NCI-H2227 treated with DMSO at 0.1 percent for 48 hours (cell line): ENCODE measurements around the gene HAND1.

ENCODE experiments used
- DNase-seq: peaks from one replicate; lab custom pipeline; 2025; lab: John Stamatoyannopoulos, UW

Gene HAND1

DNA sequence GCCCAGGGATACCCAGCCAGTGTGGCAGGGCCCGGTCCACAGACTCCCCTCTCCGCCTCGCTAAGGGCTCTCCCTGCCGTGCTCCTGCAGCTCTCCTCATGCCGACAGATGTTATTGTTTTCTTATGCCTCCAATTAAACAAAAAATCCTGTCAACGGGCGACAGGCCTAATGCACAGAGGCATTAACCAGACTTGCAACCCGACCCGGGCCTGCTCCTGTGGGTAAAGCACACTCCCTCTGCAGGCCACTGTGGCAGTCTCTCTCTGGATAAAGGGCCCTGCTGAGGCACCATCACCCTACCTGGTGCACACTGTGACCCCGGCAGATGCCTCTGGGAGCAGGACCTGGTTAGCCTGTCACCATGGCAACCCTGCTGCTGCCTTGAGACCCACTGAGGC, 27.5 kb upstream of the HAND1 start:
- no peak for DNase-seq

GRCh38 chr5:154503698-154504039, 25.6 kb upstream of the HAND1 start:
- DNase-seq, result no peak

- no peak for DNase-seq
Measured at GRCh38 chr5:154502180-154502579, 24.2 kb upstream of the HAND1 start.

DNA sequence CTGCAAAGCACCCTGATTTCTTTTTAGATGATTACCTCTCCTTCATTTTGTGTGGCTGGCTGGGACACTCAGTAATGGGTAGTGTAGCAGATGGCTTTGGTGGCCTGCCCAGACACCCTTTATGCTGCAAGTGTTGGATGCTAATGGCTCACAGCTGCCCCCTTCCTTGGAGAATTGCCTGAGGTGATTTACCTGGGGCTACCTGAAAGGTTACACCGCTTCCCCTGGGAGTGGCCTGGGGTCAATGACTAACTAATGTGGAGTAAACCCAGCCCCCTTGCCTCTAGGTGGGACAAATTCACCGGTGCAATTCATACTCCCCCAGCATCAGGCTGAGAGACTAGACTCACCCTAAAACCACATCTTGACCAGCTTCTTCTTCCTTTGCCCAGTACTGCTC, 23.5 kb upstream of the HAND1 start:
- DNase-seq, result no peak

DNA sequence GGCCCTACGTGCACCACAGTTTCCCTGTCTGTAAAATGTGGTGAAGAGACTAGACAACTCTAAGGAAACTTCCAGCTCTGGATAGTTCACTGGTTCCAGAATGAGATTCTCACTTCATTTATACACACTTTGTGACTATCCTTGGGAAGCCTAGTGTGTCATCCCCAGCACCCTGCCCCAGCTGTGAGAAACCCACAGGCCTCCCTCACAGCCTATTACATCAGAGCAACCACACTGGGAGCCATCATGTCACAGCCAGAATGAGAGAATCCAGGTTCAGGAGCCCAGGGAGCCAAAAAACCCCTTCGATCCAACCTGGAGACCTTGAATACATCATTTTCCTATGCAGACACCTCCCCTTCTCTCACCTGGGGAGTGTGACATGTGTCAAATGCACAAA, 21.0 kb upstream of the HAND1 start:
- DNase-seq, result no peak

- no peak for DNase-seq
Measured at GRCh38 chr5:154498591-154498990, 20.6 kb upstream of the HAND1 start.

DNA sequence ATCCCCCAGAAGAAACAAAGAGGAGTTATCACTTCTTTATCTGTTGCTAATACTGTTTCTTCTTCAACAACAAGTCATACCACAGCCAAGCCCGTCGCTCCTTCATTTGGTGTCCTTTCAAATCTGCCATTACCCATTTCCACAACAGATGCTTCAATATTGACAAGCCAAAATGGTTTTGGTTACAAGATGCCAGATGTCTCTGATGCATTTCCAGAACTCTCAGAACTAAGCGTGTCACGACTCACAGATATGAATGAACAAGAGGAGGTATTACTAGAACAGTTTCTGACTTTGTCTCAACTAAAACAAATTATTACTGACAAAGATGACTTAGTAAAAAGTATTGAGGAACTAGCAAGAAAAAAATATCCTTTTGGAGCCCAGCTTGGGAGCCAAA, 16.0 kb upstream of the HAND1 start:
- DNase-seq, result no peak

DNA sequence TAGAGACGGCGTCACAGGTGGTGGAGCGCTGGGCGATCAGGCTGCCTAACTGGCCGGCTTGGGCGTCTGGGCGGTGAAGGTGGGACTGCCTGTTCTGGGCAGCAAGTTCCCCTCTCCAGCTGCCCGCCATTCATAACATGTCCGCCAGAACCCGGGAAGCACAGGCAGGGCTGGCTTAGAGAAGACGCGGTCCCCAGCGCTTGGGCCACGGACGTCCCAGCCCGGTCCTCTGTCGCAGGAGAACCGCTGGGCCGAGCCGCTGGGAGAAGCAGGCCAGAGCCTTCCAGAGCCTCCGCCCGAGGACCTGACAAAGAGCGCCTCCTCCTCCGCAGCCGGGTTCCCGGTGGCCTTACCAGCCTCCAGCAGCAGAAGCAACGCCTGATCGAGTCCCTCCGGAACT, 15.2 kb upstream of the HAND1 start:
- DNase-seq, result no peak

DNA sequence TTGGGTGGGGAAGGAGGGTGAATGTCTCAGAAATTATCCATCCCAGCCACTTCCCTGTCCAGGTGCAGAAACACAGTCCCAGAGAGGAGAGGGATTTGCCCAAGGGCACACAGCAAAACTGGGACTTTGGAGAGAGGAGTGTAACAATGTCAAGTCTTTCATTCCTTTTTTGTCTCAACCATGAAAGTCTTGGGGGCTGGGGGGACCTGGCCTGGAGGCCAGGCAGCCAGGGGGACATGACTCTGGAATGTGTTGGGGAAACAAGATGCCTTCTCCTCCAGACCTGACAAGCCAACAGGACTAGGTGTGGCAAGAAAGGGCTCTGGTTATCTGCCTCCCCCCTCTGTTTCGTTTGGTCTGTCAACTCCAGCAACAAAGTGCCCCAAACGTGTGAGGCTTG, 13.9 kb upstream of the HAND1 start:
- no peak for DNase-seq

DNA sequence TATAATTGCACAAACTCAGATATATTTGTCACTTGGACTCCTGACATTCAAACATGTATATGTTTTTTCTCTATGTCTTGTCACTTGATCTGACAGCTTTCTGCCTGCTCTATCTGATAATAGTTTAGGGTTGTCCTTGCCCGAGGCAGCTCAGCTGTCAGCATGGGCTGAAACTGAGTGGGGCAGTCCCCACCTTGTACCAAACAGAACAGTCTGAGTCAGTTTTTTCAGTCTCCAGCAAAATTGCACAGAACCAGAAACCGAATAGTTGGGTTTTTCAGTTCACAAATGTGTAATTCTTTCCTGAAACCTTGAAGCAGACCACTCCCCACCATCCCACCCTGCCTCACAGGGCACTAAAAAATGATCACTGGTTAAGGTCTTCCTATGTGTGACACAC, 9.5 kb upstream of the HAND1 start:
- no peak for DNase-seq

- no peak for DNase-seq
Measured at GRCh38 chr5:154486427-154486866, 8.4 kb upstream of the HAND1 start.

GRCh38 chr5:154485850-154486426, 7.9 kb upstream of the HAND1 start:
- DNase-seq, result no peak

DNA sequence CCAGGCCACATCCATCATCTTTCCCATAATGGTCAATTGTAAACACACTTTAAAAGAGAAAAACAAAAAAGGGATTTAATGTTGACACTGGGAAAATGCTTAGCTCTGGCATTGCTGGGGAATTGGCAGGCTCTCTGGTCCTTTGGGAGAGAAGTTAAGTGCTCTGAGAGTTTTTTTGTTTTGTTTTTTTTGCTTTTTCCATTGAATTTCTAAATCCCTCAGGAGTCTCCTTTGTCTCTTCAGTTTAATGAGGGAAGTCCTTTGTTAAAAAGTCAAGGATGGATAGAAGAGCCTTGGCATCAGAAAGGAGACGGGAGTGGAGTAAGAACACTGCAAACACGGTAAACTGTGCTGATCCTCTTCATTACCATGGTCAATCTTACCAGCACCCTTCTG, 7.1 kb upstream of the HAND1 start:
- no peak for DNase-seq

GRCh38 chr5:154484393-154485095, 6.5 kb upstream of the HAND1 start:
- no peak for DNase-seq

- DNase-seq, result no peak
Measured at GRCh38 chr5:154483654-154484392, 5.8 kb upstream of the HAND1 start.

DNA sequence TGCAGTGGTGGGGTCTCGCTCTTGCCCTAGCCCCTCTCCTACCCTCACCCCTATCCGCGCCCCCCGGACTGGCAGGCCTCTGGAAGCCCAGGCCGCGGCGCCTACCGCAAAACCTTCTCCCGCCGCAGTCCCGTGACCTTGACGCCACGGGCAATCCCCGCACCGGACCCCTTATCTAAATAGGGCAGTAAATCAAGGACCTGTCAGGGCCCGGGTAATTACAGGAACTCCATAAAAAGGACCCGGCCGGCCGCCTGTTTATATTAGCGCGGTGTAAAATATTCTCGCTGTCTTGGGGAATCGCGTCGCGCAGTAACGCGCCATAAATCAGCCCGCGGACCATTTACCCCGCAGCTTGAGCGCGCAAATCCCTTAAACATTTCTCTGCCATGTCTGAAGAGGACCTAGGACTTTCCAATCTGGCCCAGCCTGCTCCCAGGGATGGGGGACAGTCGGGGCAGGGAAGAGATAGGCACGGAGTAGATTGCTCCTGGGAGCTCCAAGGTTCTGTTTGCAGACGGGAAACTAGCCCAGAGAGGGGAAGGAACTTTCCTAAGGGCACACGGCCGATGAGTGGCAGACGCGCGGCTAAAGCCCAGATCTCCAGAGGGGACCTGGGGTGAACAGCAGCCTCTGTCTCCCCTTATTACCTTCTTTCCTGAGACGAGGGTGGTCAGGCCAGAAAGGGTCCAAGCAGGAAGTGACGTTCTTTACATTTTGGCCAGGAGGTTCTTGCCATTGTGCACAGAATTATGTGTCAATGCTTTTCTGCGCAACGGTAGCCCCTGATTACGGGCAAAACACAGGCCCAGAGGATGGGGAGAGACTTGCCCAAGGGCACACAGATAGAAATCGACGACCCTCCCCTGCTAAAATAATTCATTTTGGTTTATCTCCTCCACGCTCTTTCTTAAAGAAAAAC, 4.8 kb upstream of the HAND1 start:
- no peak for DNase-seq

DNA sequence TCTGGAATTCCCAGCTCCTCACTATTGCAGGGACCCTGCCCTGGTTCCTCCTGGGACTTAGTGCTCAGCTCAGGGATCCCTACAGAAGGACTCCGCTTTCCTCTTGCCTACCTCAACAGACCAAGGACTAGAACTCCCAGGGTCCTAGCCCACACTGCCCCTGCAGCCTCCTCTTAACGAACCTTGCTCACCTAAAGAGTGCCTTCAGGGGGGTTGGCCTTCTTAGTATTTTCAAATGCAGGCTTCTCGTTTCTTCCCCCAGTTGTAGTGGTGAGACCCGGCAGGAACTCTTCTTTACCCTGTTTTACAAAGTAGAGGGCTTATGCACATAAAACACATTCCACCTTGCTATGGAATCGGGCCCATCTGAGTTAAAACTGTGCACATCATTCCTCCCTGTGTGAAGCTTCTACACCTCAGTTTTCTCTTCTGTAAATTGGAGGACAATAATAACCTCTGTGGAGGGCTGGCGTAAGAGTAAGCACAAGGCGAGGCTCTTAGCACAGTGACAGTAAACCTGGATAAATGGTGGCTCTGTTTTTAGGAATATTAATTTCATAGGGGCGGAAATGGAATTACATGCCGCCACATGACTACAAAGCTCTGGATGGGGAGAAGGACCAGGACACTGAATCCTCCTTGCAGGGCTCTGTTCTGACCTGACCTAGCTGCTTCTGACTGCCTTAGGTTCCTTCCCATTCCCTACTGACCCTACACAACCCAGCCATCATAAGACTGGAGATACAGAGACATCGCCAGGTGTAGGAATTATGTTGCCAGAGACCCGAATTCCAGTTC, 3.8 kb upstream of the HAND1 start:
- DNase-seq, result no peak

DNA sequence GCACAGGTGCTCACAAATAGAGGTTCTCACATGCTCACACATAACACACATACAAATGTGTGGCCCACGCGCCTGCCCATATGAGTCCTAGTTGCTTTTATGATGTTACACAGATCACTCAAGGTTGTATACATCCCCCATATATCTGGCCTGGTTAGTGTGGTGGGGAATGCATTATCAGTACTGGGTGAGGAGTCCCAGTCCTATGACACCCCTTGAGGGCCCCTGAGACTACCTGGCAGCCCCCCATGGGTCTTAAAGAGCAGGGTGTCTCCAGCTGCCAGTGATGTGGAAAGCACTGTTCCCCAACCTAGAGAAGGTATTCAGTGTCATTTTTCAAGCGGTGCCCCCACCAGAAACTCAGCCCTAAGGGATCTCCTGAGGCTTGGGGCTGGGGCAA, 2.8 kb upstream of the HAND1 start:
- no peak for DNase-seq

DNA sequence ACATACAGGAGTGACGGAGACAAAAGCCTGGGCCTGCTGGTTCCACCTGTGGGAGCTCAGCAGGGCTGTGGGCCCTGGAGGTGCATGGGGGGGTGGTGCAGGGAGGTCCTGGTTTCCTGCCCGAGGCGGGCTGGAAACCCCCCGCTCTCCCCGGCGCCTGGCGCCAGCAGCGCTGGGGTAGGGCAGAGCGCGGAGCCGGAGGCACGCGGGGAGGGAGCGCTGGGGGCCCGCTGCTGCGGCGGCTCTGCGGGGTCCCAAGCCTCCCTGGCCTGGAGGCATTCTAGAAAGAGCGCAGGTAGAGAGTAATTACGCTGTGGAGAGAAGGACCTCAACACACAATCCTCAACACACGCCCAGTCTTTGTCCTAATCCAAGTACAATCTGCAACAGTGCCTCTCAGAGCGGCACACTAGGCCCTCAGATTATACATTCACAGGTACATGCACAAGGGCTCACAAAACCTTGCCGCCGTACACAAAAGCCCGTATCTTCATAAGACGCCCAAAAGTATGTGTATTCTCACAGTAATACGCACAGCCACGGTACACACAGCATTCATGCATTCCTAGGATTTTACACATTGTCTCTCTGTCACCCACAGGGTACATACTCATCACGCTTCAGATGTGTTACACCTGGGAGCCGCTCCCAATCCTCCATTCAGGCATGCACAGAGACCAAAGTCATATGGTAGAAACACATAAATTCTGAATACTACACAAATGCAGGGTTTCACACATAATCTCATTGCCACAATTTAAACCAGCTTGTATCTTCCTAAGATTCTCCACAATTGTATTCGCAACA, 2.1 kb upstream of the HAND1 start:
- no peak for DNase-seq

DNA sequence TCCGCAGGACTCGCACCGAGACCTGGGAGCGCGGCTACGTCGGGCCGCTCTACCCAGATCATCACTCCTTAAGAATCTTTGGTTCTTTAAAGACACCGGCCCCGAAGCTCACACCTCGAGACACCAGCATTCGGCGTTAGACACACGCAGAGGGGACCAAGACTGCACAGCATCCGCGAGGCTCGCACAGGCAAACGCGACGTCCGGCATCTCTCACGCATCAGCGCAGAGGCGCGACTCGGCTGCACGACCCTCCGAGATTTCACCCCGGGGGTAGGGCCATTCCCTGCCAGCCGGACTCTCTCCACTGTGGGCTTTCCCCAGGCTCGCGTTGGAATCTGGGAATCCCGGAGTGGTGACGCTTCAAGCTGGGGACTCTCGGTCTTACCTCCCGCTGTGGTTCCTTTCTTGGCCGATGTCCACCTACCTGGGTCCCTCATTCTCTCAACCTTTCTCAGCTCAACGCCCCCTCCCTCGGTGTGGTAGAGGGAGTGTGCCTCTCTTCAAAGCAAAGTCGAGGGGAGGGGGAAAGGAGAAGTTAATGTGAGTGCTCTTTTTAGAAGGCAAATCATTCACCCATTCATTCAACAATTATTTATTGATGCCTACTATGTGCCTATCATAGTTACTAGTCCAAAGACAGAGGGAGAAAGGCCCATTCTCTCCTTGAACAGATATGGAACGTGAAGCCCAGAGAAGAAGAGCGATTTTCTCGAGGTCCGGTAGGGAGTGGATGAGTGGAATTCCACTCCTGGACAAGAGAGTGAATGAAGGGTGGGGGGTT, 1.3 kb upstream of the HAND1 start:
- DNase-seq, result no peak
